Mesenchymal stem cell (in vitro differentiated cells and primary cell): ENCODE data around the gene AGAP3.

Experiments used
- DNase-seq: peaks from one replicate; pipeline ENCODE4 v3.0.0-alpha.2; 2013
- H2AFZ ChIP-seq: one replicate; pipeline ENCODE4 v1.6.1; 2013; ENCODE audit warnings: low read depth, mild to moderate bottlenecking, control low read depth, inconsistent platforms, low read length, moderate library complexity
- H2AK5ac ChIP-seq: 2 replicates; pipeline ENCODE4 v1.6.1; 2013; ENCODE audit warnings: low read length, moderate library complexity, mild to moderate bottlenecking, inconsistent platforms; ENCODE audit not compliant: severe bottlenecking
- H2BK120ac ChIP-seq: one replicate; pipeline ENCODE4 v1.6.1; 2013; ENCODE audit warnings: low read depth, mild to moderate bottlenecking, inconsistent platforms, low read length, moderate library complexity
- H2BK12ac ChIP-seq, 2 experiments: one replicate each; pipeline ENCODE4 v1.6.1; 2013; ENCODE audit warnings: inconsistent platforms in 2 of 2, low read length in 2 of 2, mild to moderate bottlenecking in 2 of 2, moderate library complexity in 2 of 2, control low read depth in 1 of 2
- H2BK15ac ChIP-seq: one replicate; pipeline ENCODE4 v1.6.1; 2013; ENCODE audit warnings: mild to moderate bottlenecking, low read depth, inconsistent platforms; ENCODE audit not compliant: poor library complexity, severe bottlenecking
- H2BK5ac ChIP-seq: 2 replicates; pipeline ENCODE4 v1.6.1; 2013; ENCODE audit warnings: low read depth, mild to moderate bottlenecking, low read length, control low read depth, inconsistent platforms; ENCODE audit not compliant: poor library complexity, severe bottlenecking
- H3K14ac ChIP-seq, 2 experiments: one replicate each; pipeline ENCODE4 v1.6.1; 2013; ENCODE audit warnings: inconsistent platforms in 2 of 2, low read length in 2 of 2, control low read depth in 1 of 2, mild to moderate bottlenecking in 1 of 2, moderate library complexity in 1 of 2
- H3K18ac ChIP-seq, 2 experiments: one replicate each; pipeline ENCODE4 v1.6.1; 2013; ENCODE audit warnings: inconsistent platforms in 2 of 2, low read length in 2 of 2, control low read depth in 1 of 2, low read depth in 1 of 2, mild to moderate bottlenecking in 1 of 2
- H3K23ac ChIP-seq, 2 experiments: one replicate each; pipeline ENCODE4 v1.6.1; 2013; ENCODE audit warnings: inconsistent platforms in 2 of 2, low read length in 2 of 2, mild to moderate bottlenecking in 2 of 2, moderate library complexity in 2 of 2, control low read depth in 1 of 2
- H3K27ac ChIP-seq: 2 replicates; pipeline ENCODE4 v1.5.1; 2013; ENCODE audit warnings: mild to moderate bottlenecking, moderate library complexity, low read length, control low read depth, inconsistent platforms; ENCODE audit not compliant: poor library complexity, severe bottlenecking
- H3K27me3 ChIP-seq, 2 experiments: 2 replicates each; pipeline versions ENCODE4 v1.6.1 to v1.7.0; 2013; ENCODE audit warnings: low read length in 2 of 2, mild to moderate bottlenecking in 2 of 2, moderate library complexity in 2 of 2, control low read depth in 1 of 2, inconsistent platforms in 1 of 2; ENCODE audit not compliant: control insufficient read depth in 1 of 2, insufficient read depth in 1 of 2
- H3K36me3 ChIP-seq, 2 experiments: 2 replicates each; pipeline versions ENCODE4 v1.6.1 to v1.7.0; 2013; ENCODE audit warnings: low read length in 2 of 2, control low read depth in 1 of 2, inconsistent platforms in 1 of 2, low read depth in 1 of 2, mild to moderate bottlenecking in 1 of 2; ENCODE audit not compliant: insufficient read depth in 2 of 2, control insufficient read depth in 1 of 2
- H3K4ac ChIP-seq, 2 experiments: one replicate each; pipeline ENCODE4 v1.6.1; 2013; ENCODE audit warnings: inconsistent platforms in 2 of 2, low read length in 2 of 2, mild to moderate bottlenecking in 2 of 2, moderate library complexity in 2 of 2, control low read depth in 1 of 2, low read depth in 1 of 2
- H3K4me1 ChIP-seq: 2 replicates; pipeline ENCODE4 v1.6.1; 2013; ENCODE audit warnings: low read depth, low read length, control low read depth; ENCODE audit not compliant: control insufficient read depth, insufficient read depth
- H3K4me2 ChIP-seq: 2 replicates; pipeline ENCODE4 v1.6.1; 2013; ENCODE audit warnings: low read length, mild to moderate bottlenecking, inconsistent platforms; ENCODE audit not compliant: poor library complexity, severe bottlenecking
- H3K4me3 ChIP-seq, 2 experiments: 2 replicates each; pipeline versions ENCODE4 v1.5.1 to v1.7.0; 2013; ENCODE audit warnings: low read length in 2 of 2, mild to moderate bottlenecking in 2 of 2, control low read depth in 1 of 2, low read depth in 1 of 2; ENCODE audit not compliant: insufficient read depth in 1 of 2
- H3K79me1 ChIP-seq: replicated peaks from 2 replicates; pipeline ENCODE4 v1.6.1; 2013; ENCODE audit warnings: mild to moderate bottlenecking, control low read depth, low read length, inconsistent platforms; ENCODE audit not compliant: poor library complexity, severe bottlenecking
- H3K9ac ChIP-seq: 2 replicates; pipeline ENCODE4 v1.7.0; 2013; ENCODE audit warnings: mild to moderate bottlenecking, low read length, moderate library complexity
- H3K9me3 ChIP-seq: 2 replicates; pipeline ENCODE4 v1.7.0; 2013; ENCODE audit warnings: mild to moderate bottlenecking, low read length; ENCODE audit not compliant: control insufficient read depth
- H4K8ac ChIP-seq: one replicate; pipeline ENCODE4 v1.6.1; 2013; ENCODE audit warnings: inconsistent platforms, mild to moderate bottlenecking, low read length, moderate library complexity
- H4K91ac ChIP-seq: one replicate; pipeline ENCODE4 v1.6.1; 2013; ENCODE audit warnings: mild to moderate bottlenecking, low read length, inconsistent platforms
- WGBS: methylation state at CpG from one replicate; pipeline ENCODE4 v1.1.7; 2013; ENCODE audit warnings: mixed read lengths; 5-methylcytosine and 5-hydroxymethylcytosine counted together

Gene AGAP3

GRCh38 chr7:151064993-151065392 lies 21.3 kb upstream of the AGAP3 start:
- Histone ChIP-seq H2BK12ac (no peak overlapping the region), H3K9me3 (no peaks in the 10 kb centered on the region), H3K4me3 (no peak overlapping the region), H2AFZ (no peak overlapping the region), H2BK15ac (no peak overlapping the region), H4K8ac (no peak overlapping the region), H3K27me3 (no peaks in the 10 kb centered on the region), H3K79me1 (peaks cover 31% of the 10 kb centered on the region), H4K91ac (peak overlapping the region; percentile 45), H3K27ac (no peak overlapping the region), H3K23ac (no peak overlapping the region), H3K4me1 (peaks cover 50% of the 10 kb centered on the region), H2AK5ac (no peak overlapping the region), H2BK120ac (no peak overlapping the region), H3K4ac (no peak overlapping the region), H3K14ac (no peak overlapping the region), H3K36me3 (peaks cover 58 to 62% of the 10 kb centered on the region in 2 experiments), H3K9ac (no peak overlapping the region), H3K4me2 (no peak overlapping the region), H2BK5ac (no peak overlapping the region), H3K18ac (no peak overlapping the region)
- 100% methylated on average over 5 of the region's 6 CpGs for WGBS
- no peak for DNase-seq

DNA sequence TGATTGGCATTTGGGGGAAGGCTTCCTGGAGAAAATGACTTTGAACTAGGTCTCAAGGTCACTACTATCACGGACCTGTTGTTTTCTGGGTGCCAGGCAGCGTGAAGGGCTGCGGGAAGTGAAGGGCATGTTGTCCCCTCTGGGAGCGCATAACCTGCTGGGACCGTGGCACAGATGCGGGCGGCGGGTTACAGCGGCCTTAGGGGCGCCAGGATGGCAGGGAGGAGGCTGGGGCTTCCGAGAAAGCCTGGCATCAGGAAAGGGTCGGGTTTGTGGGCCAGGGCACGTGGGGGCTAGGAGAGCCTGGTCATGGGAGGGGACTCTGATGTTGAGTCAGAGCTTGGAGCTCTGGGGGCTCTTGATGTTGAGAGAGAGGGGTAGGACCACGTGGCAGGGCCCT lies 20.8 kb upstream of the AGAP3 start:
- peaks cover 49% of the 10 kb centered on the region for H3K4me1 ChIP-seq
- H3K18ac ChIP-seq: no peak overlapping the region
- no peak overlapping the region for H3K27ac ChIP-seq
- H3K27me3 ChIP-seq: no peaks in the 10 kb centered on the region
- no peak overlapping the region for H2BK15ac ChIP-seq
- H2BK12ac ChIP-seq: no peak overlapping the region
- no peak overlapping the region for H3K23ac ChIP-seq
- no peak for DNase-seq
- peaks cover 36% of the 10 kb centered on the region for H3K79me1 ChIP-seq
- no peaks in the 10 kb centered on the region for H3K9me3 ChIP-seq
- H3K4ac ChIP-seq: no peak overlapping the region
- WGBS: 97% methylated on average over 14 of the region's 14 CpGs
- no peak overlapping the region for H3K4me2 ChIP-seq
- no peak overlapping the region for H2BK120ac ChIP-seq
- H4K91ac ChIP-seq: no peak overlapping the region
- no peak overlapping the region for H2BK5ac ChIP-seq
- no peak overlapping the region for H3K9ac ChIP-seq
- H2AFZ ChIP-seq: no peak overlapping the region
- no peak overlapping the region for H3K14ac ChIP-seq
- H3K4me3 ChIP-seq: no peak overlapping the region
- H3K36me3 ChIP-seq: peaks cover 64 to 67% of the 10 kb centered on the region in 2 experiments
- no peak overlapping the region for H2AK5ac ChIP-seq
- no peak overlapping the region for H4K8ac ChIP-seq

DNA sequence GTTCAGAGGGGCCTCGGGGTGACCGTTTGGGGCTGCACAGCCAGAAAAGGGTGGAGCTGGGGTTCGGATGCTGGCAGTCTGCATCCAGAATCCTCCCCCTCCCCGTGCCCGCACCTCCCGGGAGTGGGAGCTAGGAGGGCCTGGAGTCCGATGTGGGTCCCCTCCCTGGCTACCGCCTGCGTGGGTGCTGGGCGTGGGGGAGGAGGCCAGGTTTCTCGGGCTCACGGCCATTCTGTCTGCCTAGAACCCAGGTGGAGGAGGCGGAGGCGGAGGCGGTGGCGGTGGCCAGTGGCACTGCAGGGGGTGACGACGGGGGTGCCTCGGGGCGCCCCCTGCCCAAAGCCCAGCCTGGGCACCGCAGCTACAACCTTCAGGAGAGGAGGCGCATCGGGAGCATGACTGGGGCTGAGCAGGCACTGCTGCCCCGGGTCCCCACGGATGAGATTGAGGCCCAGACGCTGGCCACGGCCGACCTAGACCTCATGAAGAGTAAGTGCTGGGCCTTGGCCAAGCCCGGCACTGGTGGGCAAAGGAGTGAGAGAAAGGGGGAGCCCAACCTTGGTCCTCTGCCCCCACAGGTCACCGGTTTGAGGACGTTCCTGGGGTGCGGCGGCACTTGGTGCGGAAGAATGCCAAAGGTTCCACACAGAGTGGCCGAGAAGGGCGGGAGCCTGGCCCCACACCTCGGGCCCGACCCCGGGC lies 19.9 kb upstream of the AGAP3 start:
- Histone ChIP-seq H3K9me3 (no peaks in the 10 kb centered on the region), H4K8ac (no peak overlapping the region), H3K4me3 (no peak overlapping the region), H3K4ac (no peak overlapping the region), H3K4me2 (no peak overlapping the region), H3K4me1 (peaks cover 40% of the 10 kb centered on the region), H4K91ac (no peak overlapping the region), H3K27ac (no peak overlapping the region), H3K27me3 (no peaks in the 10 kb centered on the region), H2AFZ (no peak overlapping the region), H3K23ac (no peak overlapping the region), H3K18ac (no peak overlapping the region), H3K79me1 (peaks cover 45% of the 10 kb centered on the region), H3K36me3 (peaks cover 72 to 76% of the 10 kb centered on the region in 2 experiments), H2BK5ac (no peak overlapping the region), H3K9ac (no peak overlapping the region), H3K14ac (no peak overlapping the region), H2BK12ac (no peak overlapping the region), H2BK120ac (no peak overlapping the region), H2BK15ac (no peak overlapping the region), H2AK5ac (peak overlapping the region; percentile 6)
- DNase-seq: no peak
- 94% methylated on average over 39 of the region's 39 CpGs for WGBS

DNA sequence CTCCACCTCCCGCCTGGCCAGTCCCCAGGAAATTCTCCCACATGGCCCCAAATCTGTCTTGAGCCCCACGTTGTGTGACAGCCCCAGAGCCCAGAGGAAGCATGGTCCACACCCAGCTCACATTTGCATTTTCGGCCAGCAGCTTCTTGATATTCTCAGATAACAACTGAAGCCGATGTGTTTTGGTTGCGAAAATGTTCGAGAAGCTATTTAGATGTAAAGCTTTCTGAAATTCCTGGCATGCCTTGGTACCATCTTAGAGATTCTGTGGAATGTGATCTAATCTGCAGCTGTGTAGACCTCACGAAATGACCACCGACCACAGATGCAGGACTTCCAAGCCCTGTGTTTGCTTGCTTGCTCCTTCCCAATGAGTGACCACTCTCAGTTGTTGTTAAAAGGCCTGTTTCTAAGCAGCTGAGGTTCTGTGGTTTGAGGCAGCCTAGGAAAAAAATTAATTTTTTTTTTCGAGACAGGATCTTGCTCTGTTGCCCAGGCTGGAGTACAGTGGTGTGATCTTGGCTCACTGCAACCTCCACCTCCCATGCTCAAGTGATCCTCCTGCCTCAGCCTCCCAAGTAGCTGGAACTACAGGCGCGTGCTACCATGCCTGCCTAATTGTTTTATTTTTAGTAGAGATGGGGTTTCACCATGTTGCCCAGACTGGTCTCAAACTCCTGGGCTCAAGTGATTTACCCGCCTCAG lies 18.1 kb upstream of the AGAP3 start:
- H3K36me3 ChIP-seq: peaks cover 81 to 90% of the 10 kb centered on the region in 2 experiments
- peaks cover 52% of the 10 kb centered on the region for H3K79me1 ChIP-seq
- H2BK5ac ChIP-seq: peak overlapping the region; percentile 36
- H3K4me3 ChIP-seq: no peak overlapping the region
- no peaks in the 10 kb centered on the region for H3K9me3 ChIP-seq
- H3K4me1 ChIP-seq: peaks cover 27% of the 10 kb centered on the region
- DNase-seq: peak; percentile 82
- no peaks in the 10 kb centered on the region for H3K27me3 ChIP-seq
- 53% methylated on average over 12 of the region's 12 CpGs for WGBS
- H2AK5ac ChIP-seq: no peak overlapping the region
- peak overlapping the region; percentile 90 for H3K27ac ChIP-seq
- H2AFZ ChIP-seq: no peak overlapping the region
- peak overlapping the region in 1 of 2 experiments; percentile 55 for H2BK12ac ChIP-seq
- peak overlapping the region; percentile 45 for H2BK120ac ChIP-seq
- peak overlapping the region in 1 of 2 experiments; percentile 16 for H3K18ac ChIP-seq
- H2BK15ac ChIP-seq: no peak overlapping the region
- no peak overlapping the region for H4K8ac ChIP-seq
- no peak overlapping the region for H3K4ac ChIP-seq
- H3K14ac ChIP-seq: no peak overlapping the region
- H3K9ac ChIP-seq: no peak overlapping the region
- peak overlapping the region; percentile 49 for H4K91ac ChIP-seq
- H3K23ac ChIP-seq: no peak overlapping the region
- H3K4me2 ChIP-seq: peak overlapping the region; percentile 34
